ENCODE results near the gene PDLIM4.
A peak's percentile ranks its signal among the peaks of the same experiment; 100 is the strongest.

The PDLIM4 gene

GRCh38 chr5:132280371-132281240 lies 23.1 kb downstream of the PDLIM4 start:
- DNase-seq (ENCODE audit: low read depth in 2 of 3, low spot score in 2 of 3): no peak

GRCh38 chr5:132281856-132282614 lies 24.5 kb downstream of the PDLIM4 start:
- DNase-seq (ENCODE audit: low read depth in 2 of 3, low spot score in 2 of 3): no peak

GRCh38 chr5:132283423-132284043 lies 26.0 kb downstream of the PDLIM4 start:
- DNase-seq (ENCODE audit: low read depth in 2 of 3, low spot score in 2 of 3): no peak

DNA sequence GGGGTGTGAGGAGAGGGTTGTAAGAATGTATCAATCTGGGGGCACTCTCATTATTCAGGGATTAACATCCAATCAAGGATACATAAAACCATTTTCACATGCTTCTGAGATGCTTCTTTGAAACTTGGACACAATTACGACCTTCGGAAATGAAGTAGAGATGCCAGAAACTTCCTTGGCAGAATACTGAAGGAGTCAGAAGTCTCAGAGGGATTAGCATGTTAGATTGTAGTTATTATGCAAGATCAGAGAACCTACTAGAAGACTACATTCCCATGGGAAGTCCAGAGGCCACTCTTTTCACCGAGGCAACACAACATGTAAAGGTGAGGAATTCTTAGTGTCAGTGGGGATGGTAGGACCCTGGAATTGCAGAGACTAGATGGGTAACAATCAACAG lies 31.6 kb downstream of the PDLIM4 start:
- DNase-seq (ENCODE audit: low read depth in 2 of 3, low spot score in 2 of 3): no peak

DNA sequence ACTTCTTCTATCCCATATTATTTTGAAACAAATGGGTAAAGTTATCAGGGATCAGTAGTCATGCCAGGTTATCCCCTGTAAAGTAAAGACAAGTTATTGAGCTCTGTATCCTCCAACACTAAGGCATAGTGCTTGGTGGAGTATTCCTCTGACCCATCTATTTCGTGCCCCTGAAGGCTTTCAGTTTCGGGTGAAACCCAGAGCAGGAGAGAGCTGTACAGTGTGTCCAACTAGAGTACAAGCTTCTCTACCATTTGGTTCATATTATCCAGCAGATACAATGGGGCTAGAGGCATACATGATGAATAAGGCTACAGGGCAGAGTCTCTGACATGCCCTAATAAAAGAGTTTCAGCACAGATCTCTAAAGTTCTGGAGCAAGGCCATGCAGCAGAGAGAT lies 33.5 kb downstream of the PDLIM4 start:
- DNase-seq (ENCODE audit: low read depth in 2 of 3, low spot score in 2 of 3): no peak

DNA sequence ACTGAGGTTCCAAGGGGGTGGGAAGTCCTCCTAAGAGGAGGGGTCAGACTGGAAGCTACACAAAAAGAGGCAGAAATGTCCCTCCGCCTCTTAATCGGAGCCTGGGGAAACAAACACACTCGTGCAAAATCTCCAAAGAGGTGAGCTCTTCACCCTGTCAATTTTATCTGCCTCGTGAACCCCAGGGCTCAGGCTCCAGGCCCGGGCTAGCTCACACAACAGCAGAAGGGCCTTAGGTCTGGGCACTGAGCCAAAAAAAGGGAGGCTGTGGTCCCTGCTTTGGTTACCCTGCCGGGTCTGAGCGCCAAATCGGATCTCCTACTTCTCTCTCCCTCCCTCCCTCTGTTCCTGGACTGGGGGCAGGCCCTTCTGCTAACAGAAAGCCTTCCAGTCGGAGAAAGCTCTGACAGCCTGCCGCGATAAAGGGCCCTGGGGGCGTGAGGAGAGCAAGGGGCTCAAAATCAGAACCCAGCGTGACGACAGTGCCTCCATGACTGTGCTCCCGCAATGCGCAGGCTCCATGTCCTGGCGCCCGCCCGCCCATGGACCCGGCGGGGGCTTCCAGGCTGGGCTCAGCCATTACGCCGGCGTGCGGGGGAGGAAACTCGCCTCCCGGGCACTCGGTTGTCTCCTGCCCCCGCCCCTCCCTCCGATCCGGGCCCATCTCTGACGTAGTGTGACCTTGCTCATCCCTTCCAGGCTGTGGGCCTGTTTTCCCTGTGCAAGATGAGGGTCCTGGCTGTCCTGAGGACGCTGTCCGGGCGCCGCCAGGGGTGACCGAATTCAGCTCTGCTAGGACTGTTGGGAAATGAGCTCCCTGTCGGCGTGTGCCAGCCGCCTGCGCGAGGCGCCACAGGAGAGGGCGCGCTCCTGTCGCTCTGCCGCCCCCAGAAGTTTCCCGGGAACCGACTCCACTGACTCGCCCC lies 35.8 kb downstream of the PDLIM4 start:
- DNase-seq (ENCODE audit: low read depth in 2 of 3, low spot score in 2 of 3): peak; percentile 61 to 84 (median 71)

- DNase-seq (ENCODE audit: low read depth in 2 of 3, low spot score in 2 of 3): peak; percentile 38 to 83 (median 76)
Measured at GRCh38 chr5:132293992-132294727, 36.7 kb downstream of the PDLIM4 start, which contains the start of gene SLC22A4. TSS of gene SLC22A4 (plus strand) at chr5:132294394. CDS start at chr5:132294617, 223 bp downstream.

GRCh38 chr5:132294728-132295504 lies 37.4 kb downstream of the PDLIM4 start:
- DNase-seq (ENCODE audit: low read depth in 2 of 3, low spot score in 2 of 3): peak in 2 of 3 experiments; percentile 47 to 61

DNA sequence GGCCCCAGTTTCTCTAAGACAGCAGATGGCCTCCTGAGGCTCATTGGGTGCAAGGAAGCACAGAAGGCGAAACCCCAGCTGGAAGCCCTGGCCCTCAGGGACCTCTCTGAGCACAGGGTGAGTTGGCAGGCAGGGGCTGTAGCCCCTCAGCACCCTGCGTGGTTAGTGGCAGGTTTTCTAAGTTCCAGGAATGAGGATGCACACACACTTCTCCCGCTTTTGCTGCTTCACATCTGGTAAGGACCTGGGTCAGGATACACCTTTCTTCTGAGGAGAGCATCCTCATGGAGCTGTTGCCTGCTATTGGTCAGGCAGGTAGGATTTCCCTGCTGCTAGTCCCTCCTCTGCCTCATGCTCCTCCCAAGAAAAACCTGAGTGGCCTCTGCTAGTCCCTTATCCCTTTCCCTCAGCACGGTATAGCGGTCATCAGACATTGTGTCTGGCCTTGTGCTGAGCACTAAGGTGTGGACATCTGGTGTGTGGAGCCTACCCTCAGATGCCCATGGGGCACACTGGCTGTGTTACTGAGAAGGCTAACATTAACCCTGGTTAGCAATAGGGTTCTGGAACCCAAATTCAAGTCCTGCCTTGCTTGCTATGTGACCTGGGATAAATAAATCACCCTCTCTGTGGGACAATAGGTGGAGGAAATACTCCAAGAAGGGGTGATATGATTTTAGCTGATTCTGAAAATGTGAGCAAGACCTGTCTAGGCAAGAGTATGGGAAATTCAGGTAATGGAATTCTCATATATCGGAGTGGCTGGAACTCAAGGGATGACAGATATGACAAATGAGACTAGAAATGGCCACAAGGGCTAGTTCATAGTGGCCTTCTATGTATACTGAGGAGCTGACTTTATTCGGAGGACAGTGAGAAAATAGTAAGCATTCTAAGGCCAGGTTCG lies 38.3 kb downstream of the PDLIM4 start:
- DNase-seq (ENCODE audit: low read depth in 2 of 3, low spot score in 2 of 3): no peak

DNA sequence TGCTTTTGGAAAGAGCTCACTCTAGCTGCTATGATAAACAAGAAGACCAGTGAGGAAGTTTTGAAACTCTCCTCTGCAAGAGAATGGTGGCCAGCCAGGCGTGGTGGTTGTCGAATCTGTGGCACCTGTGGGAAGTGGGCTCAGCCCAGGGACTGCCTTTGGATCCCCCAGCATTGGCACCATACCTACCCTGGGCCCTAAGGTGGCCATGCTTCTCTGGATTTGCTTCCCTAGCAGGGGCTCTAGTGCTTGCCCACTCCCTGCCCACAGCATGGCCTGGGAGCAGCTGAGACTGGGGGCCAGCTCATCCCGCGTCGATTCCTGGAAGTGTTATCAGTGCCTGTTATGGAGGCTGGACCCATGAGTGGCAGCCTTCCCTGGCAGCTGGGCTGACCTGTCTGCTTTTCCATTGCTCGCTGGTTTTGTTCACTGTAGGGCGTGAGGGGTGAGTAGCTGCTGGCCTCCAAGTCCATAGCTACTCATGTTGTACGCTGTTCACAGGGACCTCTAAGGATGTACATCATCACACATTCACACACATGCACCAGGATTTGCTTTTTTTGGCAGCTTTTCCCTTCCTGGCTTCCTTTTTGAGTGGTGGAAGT lies 39.0 kb downstream of the PDLIM4 start:
- no peak for DNase-seq (ENCODE audit: low read depth in 2 of 3, low spot score in 2 of 3)

DNA sequence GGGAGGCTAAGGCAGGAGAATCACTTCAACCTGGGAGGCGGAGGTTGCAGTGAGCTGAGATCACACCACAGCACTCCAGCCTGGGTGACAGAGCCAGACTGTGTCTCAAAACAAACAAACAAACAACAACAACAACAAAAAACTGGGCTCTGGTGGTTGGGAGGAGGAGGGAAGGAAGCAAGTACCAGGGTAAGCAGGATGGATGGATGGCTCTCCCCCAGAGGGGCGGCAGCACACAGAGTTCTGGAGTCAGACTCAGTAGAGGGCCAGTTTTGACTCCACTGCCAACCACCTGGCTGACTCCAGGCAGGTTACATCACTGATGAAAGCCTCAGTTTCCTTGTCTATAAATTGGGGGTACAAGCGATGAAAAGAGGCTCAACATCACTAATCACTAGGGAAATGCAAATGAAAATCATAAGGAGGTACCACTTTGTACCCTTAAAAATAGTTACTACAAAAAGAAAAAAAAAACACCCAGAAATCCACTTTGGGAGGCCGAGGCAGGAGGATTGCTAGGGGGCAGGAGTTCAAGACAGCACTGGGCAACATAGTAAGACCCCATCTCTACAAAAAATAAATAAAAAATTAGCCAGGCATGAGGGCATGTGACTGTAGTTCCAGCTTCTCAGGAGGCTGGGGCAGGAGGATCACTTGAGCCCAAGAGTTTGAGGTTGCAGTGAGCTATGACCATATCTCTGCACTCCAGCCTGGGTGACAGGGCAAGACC lies 39.9 kb downstream of the PDLIM4 start:
- no peak for DNase-seq (ENCODE audit: low read depth in 2 of 3, low spot score in 2 of 3)

GRCh38 chr5:132298298-132299212 lies 41.1 kb downstream of the PDLIM4 start:
- DNase-seq (ENCODE audit: low read depth in 2 of 3, low spot score in 2 of 3): no peak

DNA sequence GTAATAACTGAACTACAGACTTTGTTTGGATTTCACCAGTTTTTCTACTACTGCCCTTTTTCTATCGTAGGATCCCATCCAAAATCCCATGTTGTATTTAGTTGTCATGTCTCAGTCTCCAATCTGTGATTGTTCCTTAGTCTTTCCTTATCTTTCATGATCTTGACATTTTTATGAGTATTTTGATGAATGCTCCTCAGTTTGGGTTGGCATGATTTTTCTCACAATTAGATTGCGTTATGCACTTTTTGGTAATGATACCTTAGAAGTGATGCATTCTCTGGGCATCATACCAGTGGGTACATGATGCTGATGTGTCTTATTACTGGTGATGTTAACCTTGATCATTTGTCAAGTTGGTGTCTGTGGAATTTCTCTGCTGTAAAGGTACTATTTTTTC lies 42.4 kb downstream of the PDLIM4 start:
- DNase-seq (ENCODE audit: low read depth in 2 of 3, low spot score in 2 of 3): no peak

GRCh38 chr5:132300577-132301343 lies 43.3 kb downstream of the PDLIM4 start:
- DNase-seq (ENCODE audit: low read depth in 2 of 3, low spot score in 2 of 3): no peak

Measured in activated CD8-positive, alpha-beta memory T cell treated with anti-CD3 and anti-CD28 coated beads for 48 hours (primary cell).